ENCODE results near the gene C18orf63.

The C18orf63 gene

DNA sequence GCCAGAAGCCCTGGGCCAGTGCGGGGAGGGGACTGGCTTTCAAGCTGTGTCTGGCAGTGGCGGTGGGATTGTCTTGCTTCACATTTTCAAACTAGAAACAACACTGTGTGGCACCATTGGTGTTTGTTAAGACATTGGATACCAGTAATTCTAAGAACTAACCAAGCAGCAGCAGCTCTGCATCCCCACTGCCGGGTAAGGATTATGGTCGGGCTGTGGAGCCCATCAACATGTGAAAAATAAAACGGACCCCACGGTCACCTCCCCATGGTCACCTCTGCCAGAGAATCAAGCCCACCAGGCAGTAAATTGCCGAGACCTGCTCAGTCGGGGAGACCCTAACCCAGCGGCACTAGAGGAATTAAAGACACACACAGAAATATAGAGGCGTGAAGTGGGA, 65.3 kb downstream of the C18orf63 start:
- TF ChIP-seq, protein P1, sequence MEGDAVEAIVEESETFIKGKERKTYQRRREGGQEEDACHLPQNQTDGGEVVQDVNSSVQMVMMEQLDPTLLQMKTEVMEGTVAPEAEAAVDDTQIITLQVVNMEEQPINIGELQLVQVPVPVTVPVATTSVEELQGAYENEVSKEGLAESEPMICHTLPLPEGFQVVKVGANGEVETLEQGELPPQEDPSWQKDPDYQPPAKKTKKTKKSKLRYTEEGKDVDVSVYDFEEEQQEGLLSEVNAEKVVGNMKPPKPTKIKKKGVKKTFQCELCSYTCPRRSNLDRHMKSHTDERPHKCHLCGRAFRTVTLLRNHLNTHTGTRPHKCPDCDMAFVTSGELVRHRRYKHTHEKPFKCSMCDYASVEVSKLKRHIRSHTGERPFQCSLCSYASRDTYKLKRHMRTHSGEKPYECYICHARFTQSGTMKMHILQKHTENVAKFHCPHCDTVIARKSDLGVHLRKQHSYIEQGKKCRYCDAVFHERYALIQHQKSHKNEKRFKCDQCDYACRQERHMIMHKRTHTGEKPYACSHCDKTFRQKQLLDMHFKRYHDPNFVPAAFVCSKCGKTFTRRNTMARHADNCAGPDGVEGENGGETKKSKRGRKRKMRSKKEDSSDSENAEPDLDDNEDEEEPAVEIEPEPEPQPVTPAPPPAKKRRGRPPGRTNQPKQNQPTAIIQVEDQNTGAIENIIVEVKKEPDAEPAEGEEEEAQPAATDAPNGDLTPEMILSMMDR (IDR thresholded peaks at IDR 0.05; ENCODE audit: control insufficient read depth, extremely low read depth, insufficient read depth) = no peak
- no peak for DNase-seq (ENCODE audit: low read depth)
- no peak overlapping the region for H3K4me3 ChIP-seq (ENCODE audit: low read depth, low read length)

DNA sequence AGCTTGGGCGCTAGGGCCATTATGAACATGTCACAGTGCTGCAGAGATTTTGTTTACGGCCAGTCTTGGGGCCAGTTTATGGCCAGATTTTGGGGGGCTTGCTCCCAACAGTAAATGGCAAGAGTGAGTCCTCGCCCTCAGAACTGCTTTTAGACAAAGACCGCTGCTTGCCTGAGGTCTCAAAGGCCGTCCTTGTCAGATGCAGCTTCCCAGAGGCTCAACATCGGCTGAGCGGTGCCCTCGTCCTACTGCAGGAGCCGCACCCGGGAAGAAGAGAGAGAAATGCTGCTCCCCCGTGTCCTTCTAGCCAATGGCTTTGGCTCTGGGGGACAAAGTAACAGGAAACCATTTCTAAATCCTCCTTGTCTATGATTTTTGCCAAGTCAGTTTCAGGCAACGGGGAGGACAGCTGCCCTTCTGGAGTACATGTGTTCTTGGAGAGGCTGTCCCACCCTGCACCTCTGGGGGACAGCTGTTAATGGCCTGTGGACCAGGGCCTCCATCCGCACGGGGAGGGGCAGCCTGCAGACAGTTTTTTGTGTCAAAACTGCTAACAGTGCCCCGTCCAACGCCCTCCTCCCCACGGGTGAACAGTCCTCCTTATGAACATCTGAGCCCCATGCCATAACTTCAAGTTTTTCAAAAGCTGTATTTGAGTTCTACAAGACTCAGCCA, 66.1 kb downstream of the C18orf63 start:
- no peak for DNase-seq (ENCODE audit: low read depth)
- TF ChIP-seq, protein P1 (IDR thresholded peaks at IDR 0.05; ENCODE audit: control insufficient read depth, extremely low read depth, insufficient read depth) = no peak
- no peak overlapping the region for H3K4me3 ChIP-seq (ENCODE audit: low read depth, low read length)

DNA sequence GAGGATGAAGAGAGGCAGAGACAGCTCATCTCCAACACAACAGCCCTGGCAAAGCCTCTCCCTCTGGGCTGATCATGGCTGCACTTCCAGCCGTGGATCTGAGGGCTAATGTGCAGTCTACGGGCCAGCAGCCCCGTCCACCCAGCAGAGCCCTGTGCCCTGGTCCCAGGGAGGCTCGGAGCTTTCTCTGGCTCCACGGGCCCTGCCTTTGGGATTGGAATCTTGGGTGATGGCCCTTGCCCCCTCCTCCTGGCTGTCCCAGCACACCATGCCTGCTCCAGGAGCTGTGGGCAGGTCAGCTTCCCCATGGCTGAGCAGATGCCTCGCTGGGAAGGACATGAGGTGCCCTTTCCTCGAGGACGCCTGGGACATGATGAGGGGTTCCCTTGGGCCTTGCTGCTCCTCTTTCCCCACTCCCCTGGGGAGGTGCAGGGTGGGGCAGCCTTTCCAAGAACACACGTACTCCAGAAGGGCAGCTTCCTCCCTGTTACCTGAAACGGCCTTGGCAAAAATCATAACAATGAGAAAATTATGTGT, 66.9 kb downstream of the C18orf63 start:
- TF ChIP-seq, protein P1 (IDR thresholded peaks at IDR 0.05; ENCODE audit: control insufficient read depth, extremely low read depth, insufficient read depth) = no peak
- no peak overlapping the region for H3K4me3 ChIP-seq (ENCODE audit: low read depth, low read length)
- no peak for DNase-seq (ENCODE audit: low read depth)

DNA sequence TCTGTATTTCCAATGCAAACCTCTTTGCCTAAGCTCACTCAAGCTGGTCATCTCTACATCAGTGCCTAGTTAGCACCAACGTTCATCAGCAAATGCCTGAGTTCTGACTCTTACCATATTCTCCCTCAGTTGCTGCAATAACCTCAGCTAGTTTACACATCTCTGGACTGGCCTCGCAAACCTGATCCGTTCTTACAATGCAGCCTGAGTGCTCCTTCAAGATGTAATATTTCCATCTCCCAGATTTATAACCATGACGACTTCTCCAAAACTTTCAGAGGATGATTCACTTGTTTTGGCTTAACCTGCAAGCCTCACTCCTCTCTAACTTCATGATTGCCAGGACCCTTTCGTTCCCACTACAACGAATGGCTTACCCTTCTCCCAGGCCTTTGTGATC, 71.7 kb downstream of the C18orf63 start:
- TF ChIP-seq, protein P1 (IDR thresholded peaks at IDR 0.05; ENCODE audit: control insufficient read depth, extremely low read depth, insufficient read depth) = no peak

DNA sequence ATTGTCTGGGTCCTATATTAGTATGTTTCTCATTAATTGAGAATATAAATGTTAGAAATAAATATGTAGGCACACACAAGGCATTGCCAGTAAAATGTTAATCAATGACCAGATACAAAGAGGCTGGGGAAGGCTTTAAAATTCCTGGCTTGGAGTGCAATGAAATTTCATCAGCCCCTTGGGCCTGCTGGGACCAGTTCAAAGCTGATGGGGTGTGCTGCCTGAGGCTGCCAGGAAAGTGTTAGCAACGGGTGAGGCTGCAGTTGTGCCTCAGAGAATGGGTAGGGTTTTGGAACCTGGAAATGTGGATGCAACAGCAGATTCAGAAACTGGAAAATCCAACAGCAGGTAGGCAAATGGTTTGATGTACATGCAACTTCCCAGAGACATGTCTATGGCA, 72.6 kb downstream of the C18orf63 start:
- DNase-seq (ENCODE audit: low read depth) = no peak
- no peak overlapping the region for H3K4me3 ChIP-seq (ENCODE audit: low read depth, low read length)
- TF ChIP-seq, protein P1 (IDR thresholded peaks at IDR 0.05; ENCODE audit: control insufficient read depth, extremely low read depth, insufficient read depth) = no peak

More for the DNA sequence above, 71.7 kb downstream of the C18orf63 start:
- DNase-seq (ENCODE audit: low read depth) = no peak
- H3K4me3 ChIP-seq (ENCODE audit: low read depth, low read length) = no peak overlapping the region

DNA sequence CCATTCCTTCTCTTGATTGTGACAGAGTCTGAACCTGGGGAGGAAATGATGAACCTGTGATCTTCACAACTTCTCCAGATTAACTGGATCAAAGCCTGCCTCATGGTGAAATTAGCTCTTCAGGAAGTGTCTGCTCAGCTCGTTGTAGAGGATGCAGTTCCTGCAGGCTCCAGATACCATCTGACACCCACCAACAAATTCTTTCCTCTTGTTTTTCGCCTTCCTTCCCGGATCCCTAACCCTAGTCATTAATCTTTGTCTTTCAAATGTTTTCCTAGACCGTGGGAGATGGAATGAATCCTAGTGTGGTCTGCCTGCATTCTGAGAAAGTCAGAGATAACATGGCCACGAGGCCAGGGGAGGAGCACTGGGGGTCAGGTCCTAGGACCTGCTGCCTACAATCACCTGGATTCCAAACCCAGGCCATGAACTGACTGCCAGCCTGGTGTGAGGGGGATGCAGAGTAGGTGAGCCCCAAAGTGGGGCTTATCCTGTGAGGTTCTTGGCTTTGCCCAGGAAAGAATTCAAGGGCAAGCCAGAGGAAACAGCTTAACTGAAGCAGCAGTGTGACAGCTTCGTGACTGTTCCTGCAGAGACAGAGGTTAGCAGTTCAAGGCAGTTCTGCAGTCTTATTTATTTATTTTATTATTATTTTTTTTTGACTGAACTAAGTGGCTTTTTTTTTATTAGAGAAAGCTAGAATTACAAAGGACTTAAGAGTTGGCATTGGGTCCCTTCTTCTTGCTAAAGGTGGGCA, 73.7 kb downstream of the C18orf63 start:
- no peak for DNase-seq (ENCODE audit: low read depth)
- H3K4me3 ChIP-seq (ENCODE audit: low read depth, low read length) = no peak overlapping the region
- TF ChIP-seq, protein P1 (IDR thresholded peaks at IDR 0.05; ENCODE audit: control insufficient read depth, extremely low read depth, insufficient read depth) = no peak

Measured in LNCaP clone FGC (cell line).